H9 (cell line): ENCODE results near the gene RNF126. TPM values are rescaled to one million over a fixed set of nuclear protein-coding genes. Genes with fewer than 3 reads are reported as not detected.

Experiments used
- DNase-seq: peaks from one replicate; pipeline ENCODE4 v3.0.0-alpha.2; 2017
- H2AFZ ChIP-seq: one replicate; pipeline ENCODE4 v1.6.1; 2013; ENCODE audit warnings: mild to moderate bottlenecking, low read length, control low read depth, moderate library complexity
- H2AK5ac ChIP-seq: 2 replicates; pipeline ENCODE4 v1.6.1; 2013; ENCODE audit warnings: low read length, control low read depth, mixed read lengths; ENCODE audit not compliant: insufficient read length
- H2BK120ac ChIP-seq: one replicate; pipeline ENCODE4 v1.6.1; 2013; ENCODE audit warnings: low read depth, mild to moderate bottlenecking, low read length, control low read depth, inconsistent platforms; ENCODE audit not compliant: poor library complexity, severe bottlenecking
- H2BK12ac ChIP-seq: 2 replicates; pipeline ENCODE4 v1.6.1; 2013; ENCODE audit warnings: low read length, control low read depth, mixed read lengths, low read depth; ENCODE audit not compliant: insufficient read length
- H2BK15ac ChIP-seq: 2 replicates; pipeline ENCODE4 v1.6.1; 2013; ENCODE audit warnings: low read depth, low read length, control low read depth
- H2BK20ac ChIP-seq: one replicate; pipeline ENCODE4 v1.6.1; 2013; ENCODE audit warnings: low read depth, mild to moderate bottlenecking, low read length, control low read depth, inconsistent platforms; ENCODE audit not compliant: poor library complexity, severe bottlenecking
- H2BK5ac ChIP-seq: 2 replicates; pipeline ENCODE4 v1.6.1; 2013; ENCODE audit warnings: low read length, control low read depth, mixed read lengths; ENCODE audit not compliant: insufficient read length
- H3K14ac ChIP-seq: 2 replicates; pipeline ENCODE4 v1.6.1; 2013; ENCODE audit warnings: low read length, control low read depth; ENCODE audit not compliant: insufficient read depth
- H3K18ac ChIP-seq: 2 replicates; pipeline ENCODE4 v1.6.1; 2013; ENCODE audit warnings: low read depth, mild to moderate bottlenecking, mixed read lengths, low read length, control low read depth; ENCODE audit not compliant: insufficient read length
- H3K23ac ChIP-seq: 2 replicates; pipeline ENCODE4 v1.6.1; 2013; ENCODE audit warnings: low read length, control low read depth, mixed read lengths, low read depth; ENCODE audit not compliant: insufficient read length
- H3K23me2 ChIP-seq: 2 replicates; pipeline ENCODE4 v1.6.1; 2013; ENCODE audit warnings: low read depth, mild to moderate bottlenecking, mixed read lengths, low read length, control low read depth; ENCODE audit not compliant: insufficient read length, poor library complexity, severe bottlenecking
- H3K27ac ChIP-seq: 2 replicates; pipeline ENCODE4 v1.5.1; 2013; ENCODE audit warnings: low read length, control low read depth, mixed read lengths, low read depth; ENCODE audit not compliant: insufficient read length
- H3K27me3 ChIP-seq: 2 replicates; pipeline ENCODE4 v1.6.1; 2013; ENCODE audit warnings: low read length, control low read depth, inconsistent platforms; ENCODE audit not compliant: insufficient read depth
- H3K4ac ChIP-seq: 2 replicates; pipeline ENCODE4 v1.6.1; 2013; ENCODE audit warnings: low read depth, mild to moderate bottlenecking, control low read depth, inconsistent platforms, low read length, moderate library complexity
- H3K4me1 ChIP-seq: 2 replicates; pipeline ENCODE4 v1.6.1; 2013; ENCODE audit warnings: low read length, control low read depth, inconsistent platforms; ENCODE audit not compliant: insufficient read depth
- H3K4me2 ChIP-seq: 2 replicates; pipeline ENCODE4 v1.6.1; 2013; ENCODE audit warnings: low read length, control low read depth, mixed read lengths; ENCODE audit not compliant: insufficient read length, insufficient read depth
- H3K56ac ChIP-seq: 2 replicates; pipeline ENCODE4 v1.6.1; 2013; ENCODE audit warnings: low read depth, mild to moderate bottlenecking, mixed read lengths, low read length, control low read depth; ENCODE audit not compliant: insufficient read length
- H3K79me1 ChIP-seq: 2 replicates; pipeline ENCODE4 v1.6.1; 2013; ENCODE audit warnings: low read depth, mild to moderate bottlenecking, moderate library complexity, low read length, control low read depth, inconsistent platforms; ENCODE audit not compliant: insufficient read depth, poor library complexity, severe bottlenecking
- H3K79me2 ChIP-seq: 2 replicates; pipeline ENCODE4 v1.6.1; 2013; ENCODE audit warnings: low read length, control low read depth, inconsistent platforms; ENCODE audit not compliant: insufficient read depth
- H3K9ac ChIP-seq: 2 replicates; pipeline ENCODE4 v1.6.1; 2013; ENCODE audit warnings: low read length, control low read depth, mixed read lengths; ENCODE audit not compliant: insufficient read length; ENCODE audit errors: extremely low read depth
- H3K9me3 ChIP-seq: one replicate; pipeline ENCODE4 v1.6.1; 2013; ENCODE audit warnings: low read depth, low read length, inconsistent platforms; ENCODE audit not compliant: control insufficient read depth
- H3T11ph ChIP-seq: one replicate; pipeline ENCODE4 v1.6.1; 2013; ENCODE audit warnings: mild to moderate bottlenecking, low read length, control low read depth, inconsistent platforms
- H4K20me1 ChIP-seq: one replicate; pipeline ENCODE4 v1.6.1; 2013; ENCODE audit not compliant: control insufficient read depth, insufficient read length, insufficient read depth
- H4K5ac ChIP-seq: 2 replicates; pipeline ENCODE4 v1.6.1; 2013; ENCODE audit warnings: low read depth, mild to moderate bottlenecking, mixed read lengths, low read length, control low read depth; ENCODE audit not compliant: insufficient read length
- H4K8ac ChIP-seq: replicated peaks from 2 replicates; pipeline ENCODE4 v1.6.1; 2013; ENCODE audit warnings: low read length, control low read depth, mixed read lengths, low read depth; ENCODE audit not compliant: insufficient read length
- H4K91ac ChIP-seq: 2 replicates; pipeline ENCODE4 v1.6.1; 2013; ENCODE audit warnings: low read depth, mild to moderate bottlenecking, moderate library complexity, mixed read lengths, low read length, control low read depth; ENCODE audit not compliant: insufficient read length
- H3K27ac Mint-ChIP-seq, 3 experiments: 2 replicates in 2 of 3; 3 replicates in 1 of 3; pipeline ENCODE4 v1.8.0; 2020 to 2021; ENCODE audit warnings: mixed read lengths in 3 of 3, mild to moderate bottlenecking in 1 of 3, moderate library complexity in 1 of 3
- H3K27me3 Mint-ChIP-seq: 2 replicates; pipeline ENCODE4 v1.8.0; 2021; ENCODE audit warnings: low read depth, mild to moderate bottlenecking, moderate library complexity, mixed read lengths
- H3K36me3 Mint-ChIP-seq, 3 experiments: 2 replicates in 2 of 3; 3 replicates in 1 of 3; pipeline ENCODE4 v1.8.0; 2020 to 2021; ENCODE audit warnings: low read depth in 3 of 3, mixed read lengths in 3 of 3; ENCODE audit not compliant: insufficient read depth in 1 of 3
- H3K4me1 Mint-ChIP-seq, 2 experiments: 2 replicates each; pipeline ENCODE4 v1.8.0; 2020; ENCODE audit warnings: mixed read lengths in 2 of 2
- H3K4me3 Mint-ChIP-seq, 2 experiments: 2 replicates in 1 of 2; 3 replicates in 1 of 2; pipeline ENCODE4 v1.8.0; 2020 to 2021; ENCODE audit warnings: mild to moderate bottlenecking in 2 of 2, mixed read lengths in 2 of 2, moderate library complexity in 1 of 2
- H3K9me3 Mint-ChIP-seq, 2 experiments: 2 replicates in 1 of 2; 3 replicates in 1 of 2; pipeline ENCODE4 v1.8.0; 2020; ENCODE audit warnings: mild to moderate bottlenecking in 2 of 2, mixed read lengths in 2 of 2, moderate library complexity in 1 of 2
- WGBS: extraction: QIAGEN DNeasy Blood & Tissue Kit; methylation state at CpG from one replicate; pipeline ENCODE4 v1.1.7; 2013; ENCODE audit warnings: missing lambda C conversion rate, low lambda C conversion rate, mixed read lengths; ENCODE audit not compliant: insufficient read length; ENCODE audit errors: extremely low coverage; 5-methylcytosine and 5-hydroxymethylcytosine counted together
- total RNA-seq: library from RNA; stranded (reverse); gene quantifications from 2 replicates; pipeline ENCODE4 v1.2.1, GENCODE V29; 2021
- TF ChIP-seq, protein P1 (sequence below): fragments of 200-600 bp; sonication (generic); conservative IDR thresholded peaks from 3 replicates; pipeline ENCODE4 v1.8.0; 2021; ENCODE audit warnings: antibody characterized with exemption, mild to moderate bottlenecking

Gene RNF126
- total RNA-seq, 1 experiment from 2014 or later = 81.9 TPM

DNA sequence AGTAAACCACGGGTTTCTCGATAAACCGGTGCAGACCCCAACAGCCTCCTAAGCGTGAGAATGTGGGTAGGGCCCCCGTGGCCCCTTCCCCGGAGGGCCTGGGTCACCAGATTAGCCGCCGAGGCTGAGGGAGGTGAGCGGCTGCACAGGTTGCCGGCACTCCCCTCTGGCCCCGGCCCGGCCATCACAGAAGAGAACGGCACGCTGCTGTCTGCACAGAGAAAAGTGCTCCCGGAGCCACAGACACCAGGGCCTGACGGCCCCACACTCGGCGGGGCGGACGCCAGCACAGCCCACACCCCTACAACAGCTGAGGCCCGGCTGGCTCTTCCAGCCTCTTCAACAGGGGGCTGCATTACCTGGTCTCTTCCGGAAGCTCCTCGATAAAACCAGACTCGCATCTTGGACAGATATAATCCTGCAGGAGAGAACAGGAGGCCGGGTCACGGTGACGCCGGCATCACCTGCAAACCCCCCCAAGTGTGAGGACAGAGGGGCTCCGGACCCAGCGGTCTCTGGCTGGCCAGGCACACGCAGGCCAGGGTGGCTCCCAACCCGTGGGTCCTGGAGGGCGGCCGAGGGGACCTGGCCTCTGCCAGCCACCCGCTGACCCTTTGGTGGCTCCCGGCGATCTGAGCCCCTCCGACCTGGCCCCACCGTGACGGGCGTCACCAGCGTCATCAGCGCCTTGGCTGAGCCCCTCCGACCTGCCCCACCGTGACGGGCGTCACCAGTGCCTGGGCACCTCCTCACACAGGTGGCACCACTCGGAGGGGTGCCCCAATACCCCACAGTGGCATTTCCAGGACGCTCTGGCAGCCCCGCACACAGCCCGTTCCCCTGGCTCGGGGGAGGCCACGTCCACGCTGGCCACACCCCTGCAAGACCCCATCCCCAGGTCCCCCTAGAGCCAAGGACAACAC lies 10.3 kb downstream of the RNF126 start:
- Histone ChIP-seq H3K14ac (no peak overlapping the region; the same call in 1 of the 2 replicates), H4K91ac (no peak overlapping the region), H4K5ac (no peak overlapping the region), H3K4me1 (no peaks in the 10 kb centered on the region), H4K8ac (no peak overlapping the region), H2BK5ac (no peak overlapping the region), H3K23ac (no peak overlapping the region), H3K79me2 (peaks cover 38% of the 10 kb centered on the region), H2AK5ac (no peak overlapping the region), H3K4me2 (no peak overlapping the region), H3K18ac (no peak overlapping the region), H3K56ac (no peak overlapping the region), H3K27ac (no peak overlapping the region), H3K79me1 (peaks cover 13% of the 10 kb centered on the region), H2BK120ac (no peak overlapping the region), H3K9ac (no peak overlapping the region), H3K23me2 (no peaks in the 10 kb centered on the region), H4K20me1 (peaks cover 9% of the 10 kb centered on the region), H2BK12ac (no peak overlapping the region), H2BK15ac (no peak overlapping the region), H3K9me3 (no peaks in the 10 kb centered on the region), H3K27me3 (no peaks in the 10 kb centered on the region), H2BK20ac (no peak overlapping the region), H3T11ph (no peak overlapping the region), H2AFZ (no peak overlapping the region), H3K4ac (no peak overlapping the region)
- TF ChIP-seq, protein P1, sequence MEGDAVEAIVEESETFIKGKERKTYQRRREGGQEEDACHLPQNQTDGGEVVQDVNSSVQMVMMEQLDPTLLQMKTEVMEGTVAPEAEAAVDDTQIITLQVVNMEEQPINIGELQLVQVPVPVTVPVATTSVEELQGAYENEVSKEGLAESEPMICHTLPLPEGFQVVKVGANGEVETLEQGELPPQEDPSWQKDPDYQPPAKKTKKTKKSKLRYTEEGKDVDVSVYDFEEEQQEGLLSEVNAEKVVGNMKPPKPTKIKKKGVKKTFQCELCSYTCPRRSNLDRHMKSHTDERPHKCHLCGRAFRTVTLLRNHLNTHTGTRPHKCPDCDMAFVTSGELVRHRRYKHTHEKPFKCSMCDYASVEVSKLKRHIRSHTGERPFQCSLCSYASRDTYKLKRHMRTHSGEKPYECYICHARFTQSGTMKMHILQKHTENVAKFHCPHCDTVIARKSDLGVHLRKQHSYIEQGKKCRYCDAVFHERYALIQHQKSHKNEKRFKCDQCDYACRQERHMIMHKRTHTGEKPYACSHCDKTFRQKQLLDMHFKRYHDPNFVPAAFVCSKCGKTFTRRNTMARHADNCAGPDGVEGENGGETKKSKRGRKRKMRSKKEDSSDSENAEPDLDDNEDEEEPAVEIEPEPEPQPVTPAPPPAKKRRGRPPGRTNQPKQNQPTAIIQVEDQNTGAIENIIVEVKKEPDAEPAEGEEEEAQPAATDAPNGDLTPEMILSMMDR = no peak
- H3K4me1 Mint-ChIP-seq = no peaks in the 10 kb centered on the region
- H3K27ac Mint-ChIP-seq = no peak overlapping the region
- DNase-seq = no peak
- H3K9me3 Mint-ChIP-seq = no peaks in the 10 kb centered on the region; a peak in 2 of 5 replicates
- no peaks in the 10 kb centered on the region for H3K27me3 Mint-ChIP-seq
- H3K4me3 Mint-ChIP-seq = no peak overlapping the region
- H3K36me3 Mint-ChIP-seq = peaks cover 7 to 26% (median 25%) of the 10 kb centered on the region in 3 experiments; a peak in 6 of 7 replicates
- no CpG with 5 or more reads among the region's 54 CpGs for WGBS
